Spleen (tissue), 11 donors: ENCODE results near the gene EVC. TPM values are rescaled to one million over a fixed set of nuclear protein-coding genes. Genes with fewer than 3 reads are reported as not detected.

Experiments used
- DNase-seq: peaks from one replicate; pipeline ENCODE4 v3.0.0-alpha.2; 2020
- H3K27ac ChIP-seq, 8 donors: fragments of 200-600 bp; sonication (generic) in 7 of 8; 1 replicate in 4 of 8; 2 replicates in 4 of 8; pipeline versions ENCODE4 v1.5.0 to v1.8.0; 2016 to 2021; ENCODE audit warnings: inconsistent platforms in 4 of 8, mild to moderate bottlenecking in 4 of 8, moderate library complexity in 1 of 8
- H3K27me3 ChIP-seq, 7 donors: fragments of 200-600 bp; sonication (generic) in 6 of 7; replicated peaks in 1 of 7; 1 replicate in 4 of 7; 2 replicates in 3 of 7; pipeline versions ENCODE4 v1.5.0 to v1.8.0; 2016 to 2021; ENCODE audit warnings: inconsistent platforms in 3 of 7, mild to moderate bottlenecking in 1 of 7
- H3K36me3 ChIP-seq, 6 donors: fragments of 200-600 bp; sonication (generic) in 5 of 6; 1 replicate in 4 of 6; 2 replicates in 2 of 6; pipeline versions ENCODE4 v1.5.0 to v1.8.0; 2016 to 2021; ENCODE audit warnings: inconsistent platforms in 2 of 6
- H3K4me1 ChIP-seq, 6 donors: fragments of 200-600 bp; sonication (generic) in 5 of 6; 1 replicate in 3 of 6; 2 replicates in 3 of 6; pipeline versions ENCODE4 v1.5.0 to v1.8.0; 2016 to 2021; ENCODE audit warnings: inconsistent platforms in 3 of 6
- H3K4me3 ChIP-seq, 8 donors: fragments of 200-600 bp; sonication (generic) in 7 of 8; 1 replicate in 4 of 8; 2 replicates in 4 of 8; pipeline versions ENCODE4 v1.5.0 to v1.8.0; 2016 to 2021; ENCODE audit warnings: inconsistent platforms in 4 of 8, mild to moderate bottlenecking in 4 of 8, moderate library complexity in 2 of 8
- H3K9me3 ChIP-seq, 8 donors: fragments of 200-600 bp; sonication (generic) in 7 of 8; 1 replicate in 4 of 8; 2 replicates in 4 of 8; pipeline versions ENCODE4 v1.5.0 to v1.8.0; 2016 to 2021; ENCODE audit warnings: inconsistent platforms in 4 of 8
- CTCF ChIP-seq, 11 experiments: fragments of 200-600 bp in 7 of 11; fragments of 450-650 bp in 4 of 11; sonication (generic) in 4 of 11; IDR thresholded peaks in 8 of 11; conservative IDR thresholded peaks in 3 of 11; 1 replicate in 7 of 11; 2 replicates in 4 of 11; pipeline versions ENCODE4 v1.4.0 to v1.8.0; 2016 to 2021; ENCODE audit warnings: antibody characterized with exemption in 11 of 11, inconsistent platforms in 4 of 11, mild to moderate bottlenecking in 1 of 11
- POLR2A ChIP-seq, 3 donors: fragments of 450-650 bp; IDR thresholded peaks; one replicate each; pipeline ENCODE4 v1.5.1; 2017; ENCODE audit warnings: antibody characterized with exemption in 3 of 3, mild to moderate bottlenecking in 1 of 3
- POLR2AphosphoS5 ChIP-seq, 3 donors: sonication (generic); formaldehyde crosslinking; IDR thresholded peaks; one replicate each; pipeline ENCODE4 v1.5.1; 2017; ENCODE audit warnings: antibody characterized with exemption in 3 of 3
- WGBS, 5 donors: extraction: QIAGEN DNeasy Blood & Tissue Kit in 3 of 5; methylation state at CpG; one replicate each; pipeline versions ENCODE4 v1.1.5 to v1.1.7; 2013 to 2018; 5-methylcytosine and 5-hydroxymethylcytosine counted together
- intact Hi-C: fragments of 100-400 bp; cut with DNase I; formaldehyde crosslinking; loops from one replicate; pipeline ENCODE4 v1.15.0; 2023; ENCODE audit warnings: low total_unique reads
- polyA plus RNA-seq, 3 donors: library from polyadenylated mRNA; stranded (reverse); fragments of 200-250 nt; gene quantifications; one replicate each; pipeline ENCODE4 v1.2.1, GENCODE V29; 2013
- total RNA-seq, 7 donors: library from RNA; depleted of rRNA in 3 of 7; stranded (reverse); fragments of >200 nt in 3 of 7; fragmentation: NEBNext Ultra II Directional in 4 of 7; extraction: Animal tissue kit (Norgen Biotek cat#: 25700) in 4 of 7; gene quantifications; one replicate each; pipeline versions ENCODE4 v1.1.0 to v1.2.1, GENCODE V29; 2016 to 2021
- donor health status: healthy with polysubstance abuse.
- donor health status: DM: no; HTN: no; CAD: no; lungs with moderate emphysema.
- donor health status: DM: no; HTN: no; CAD: no.
- donor health status: Bipolar disorder and iron deficiency.
- donor health status: healthy.
- donor health status: DM: no; HTN: no; CAD: no.
- donor health status: DM: yes; HTN: yes; CAD: no.

Gene EVC
- total and polyA plus RNA-seq, 10 donors = 0.20 to 13.3 (median 6.9) TPM

- H3K27ac ChIP-seq = no peak overlapping the region
- no peaks in the 10 kb centered on the region for H3K27me3 ChIP-seq
- H3K36me3 ChIP-seq = peaks cover 0 to 15% (median 0%) of the 10 kb centered on the region in 6 donors
- TF ChIP-seq CTCF (IDR thresholded peaks at IDR 0.05 in 8 of 11, conservative IDR thresholded peaks at IDR 0.05 in 3 of 11) (no peak), POLR2A (IDR thresholded peaks at IDR 0.05) (no peak), POLR2AphosphoS5 (IDR thresholded peaks at IDR 0.05) (no peak)
- intact Hi-C loops = no loop called here
- peaks cover 0 to 9% (median 0%) of the 10 kb centered on the region in 8 donors for H3K9me3 ChIP-seq
- H3K4me1 ChIP-seq = no peaks in the 10 kb centered on the region
- H3K4me3 ChIP-seq = no peak overlapping the region
- DNase-seq = peak; percentile 17
- 85 to 93% (median 86%) methylated on average over 9 of the region's 9 CpGs for WGBS, 5 donors
These were observed 75.0 kb downstream of the EVC start for GRCh38 chr4:5785806-5786680.

GRCh38 chr4:5787311-5787710 lies 76.3 kb downstream of the EVC start:
- WGBS, 5 donors = 91 to 97% (median 93%) methylated on average over 8 of the region's 8 CpGs
- H3K4me1 ChIP-seq = no peaks in the 10 kb centered on the region
- intact Hi-C loops = no loop called here
- TF ChIP-seq CTCF (IDR thresholded peaks at IDR 0.05 in 8 of 11, conservative IDR thresholded peaks at IDR 0.05 in 3 of 11) (no peak), POLR2A (IDR thresholded peaks at IDR 0.05) (no peak), POLR2AphosphoS5 (IDR thresholded peaks at IDR 0.05) (no peak)
- H3K36me3 ChIP-seq = peaks cover 0 to 15% (median 0%) of the 10 kb centered on the region in 6 donors
- H3K27me3 ChIP-seq = no peaks in the 10 kb centered on the region
- H3K4me3 ChIP-seq = no peak overlapping the region
- peaks cover 0 to 9% (median 0%) of the 10 kb centered on the region in 8 donors for H3K9me3 ChIP-seq
- peak; percentile 12 for DNase-seq
- no peak overlapping the region for H3K27ac ChIP-seq

GRCh38 chr4:5788144-5788543 lies 77.1 kb downstream of the EVC start:
- Histone ChIP-seq H3K27me3 (no peaks in the 10 kb centered on the region), H3K27ac (no peak overlapping the region), H3K4me3 (no peak overlapping the region), H3K36me3 (peaks cover 0 to 15% (median 0%) of the 10 kb centered on the region in 6 donors), H3K9me3 (peaks cover 0 to 9% (median 0%) of the 10 kb centered on the region in 8 donors), H3K4me1 (no peaks in the 10 kb centered on the region)
- no peak for TF ChIP-seq CTCF (IDR thresholded peaks at IDR 0.05 in 8 of 11, conservative IDR thresholded peaks at IDR 0.05 in 3 of 11)
- TF ChIP-seq POLR2AphosphoS5 (IDR thresholded peaks at IDR 0.05) = no peak
- no peak for TF ChIP-seq POLR2A (IDR thresholded peaks at IDR 0.05)
- WGBS, 5 donors = 39 to 59% (median 55%) methylated on average over 2 of the region's 2 CpGs
- intact Hi-C loops = no loop called here
- DNase-seq = no peak

- no peak overlapping the region for H3K27ac ChIP-seq
- H3K27me3 ChIP-seq = no peaks in the 10 kb centered on the region
- DNase-seq = peak; percentile 25
- no peaks in the 10 kb centered on the region for H3K4me1 ChIP-seq
- peaks cover 0 to 15% (median 0%) of the 10 kb centered on the region in 6 donors for H3K36me3 ChIP-seq
- no peak overlapping the region for H3K4me3 ChIP-seq
- peaks cover 0 to 9% (median 0%) of the 10 kb centered on the region in 8 donors for H3K9me3 ChIP-seq
- WGBS, 5 donors = 75 to 93% (median 87%) methylated on average over 5 of the region's 5 CpGs
- intact Hi-C loops = no loop called here
- TF ChIP-seq POLR2A (IDR thresholded peaks at IDR 0.05) = no peak
- TF ChIP-seq POLR2AphosphoS5 (IDR thresholded peaks at IDR 0.05) = no peak
- no peak for TF ChIP-seq CTCF (IDR thresholded peaks at IDR 0.05 in 8 of 11, conservative IDR thresholded peaks at IDR 0.05 in 3 of 11)
These were observed 78.1 kb downstream of the EVC start for GRCh38 chr4:5789141-5789540.
